ENCODE results near the gene CFI. TPM values are rescaled to one million over a fixed set of nuclear protein-coding genes. Genes with fewer than 3 reads are reported as not detected.

The CFI gene
- not detected for polyA plus RNA-seq (2013, experiment 1 of 2; ENCODE audit: insufficient read length)
- polyA plus RNA-seq (2013, experiment 2 of 2; ENCODE audit: insufficient read length), result not detected

DNA sequence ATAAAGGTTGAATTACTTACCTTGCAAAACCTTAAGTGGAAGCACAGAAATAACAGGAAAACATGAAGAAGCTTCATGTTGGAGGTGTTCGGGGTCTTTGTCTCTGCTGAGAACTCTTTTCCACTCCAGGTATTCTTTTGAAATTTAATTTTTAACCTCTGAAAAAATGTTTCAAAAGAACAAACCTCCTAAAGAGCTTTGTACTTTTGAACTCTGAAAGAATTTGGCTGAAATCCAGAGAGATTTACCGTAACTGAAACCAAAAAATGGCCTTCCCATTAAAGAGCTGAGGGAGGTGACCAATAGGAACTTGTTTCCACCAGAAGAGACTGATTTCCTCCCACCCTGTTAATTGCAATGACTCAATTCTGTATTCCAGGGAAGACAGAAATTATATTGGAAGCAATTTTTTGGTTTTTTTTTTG, at the start of gene CFI:
Gene CFI (minus strand): TSS at position 105 of the 425 bp plus-strand sequence. CDS start 28 bp downstream, at position 77.
- DNase-seq, result peak; percentile 32

DNA sequence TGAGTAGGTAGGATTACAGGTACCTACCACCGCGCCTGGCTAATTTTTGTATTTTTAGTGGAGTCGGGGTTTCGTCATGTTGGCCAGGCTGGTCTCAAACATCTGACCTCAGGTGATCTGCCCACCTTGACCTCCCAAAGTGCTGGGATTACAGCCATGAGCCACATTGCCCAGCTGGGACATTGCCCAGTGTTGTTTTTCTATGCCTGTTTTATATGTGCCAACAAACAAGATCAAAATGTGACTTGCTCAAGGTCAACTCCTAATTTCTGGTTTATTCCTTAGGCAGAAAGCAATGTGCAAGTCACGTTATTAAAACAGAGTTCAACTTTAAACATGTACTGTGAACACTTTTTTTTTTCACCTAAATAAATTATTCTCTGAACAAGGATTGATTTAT, 48.8 kb upstream of the CFI start:
- no peak for DNase-seq

DNA sequence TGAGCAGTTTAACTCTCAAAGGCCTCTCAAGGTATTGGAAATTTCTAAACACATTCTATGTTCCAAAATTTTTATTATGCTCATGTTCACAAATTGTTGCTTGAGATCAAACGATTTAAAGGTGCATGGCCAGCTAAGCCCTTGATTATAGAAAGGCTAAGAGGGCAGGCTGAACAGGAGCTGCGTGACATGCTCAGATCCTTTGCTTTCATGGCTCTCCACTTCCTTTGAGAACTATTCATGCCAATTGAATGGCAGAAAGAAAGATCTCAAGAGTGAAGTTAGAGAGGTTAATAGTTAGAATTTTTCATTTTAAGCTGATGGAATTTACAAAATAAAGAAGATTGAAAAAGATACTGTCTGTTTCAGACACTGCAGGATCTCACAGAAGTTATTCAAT, 46.7 kb upstream of the CFI start:
- no peak for DNase-seq

DNA sequence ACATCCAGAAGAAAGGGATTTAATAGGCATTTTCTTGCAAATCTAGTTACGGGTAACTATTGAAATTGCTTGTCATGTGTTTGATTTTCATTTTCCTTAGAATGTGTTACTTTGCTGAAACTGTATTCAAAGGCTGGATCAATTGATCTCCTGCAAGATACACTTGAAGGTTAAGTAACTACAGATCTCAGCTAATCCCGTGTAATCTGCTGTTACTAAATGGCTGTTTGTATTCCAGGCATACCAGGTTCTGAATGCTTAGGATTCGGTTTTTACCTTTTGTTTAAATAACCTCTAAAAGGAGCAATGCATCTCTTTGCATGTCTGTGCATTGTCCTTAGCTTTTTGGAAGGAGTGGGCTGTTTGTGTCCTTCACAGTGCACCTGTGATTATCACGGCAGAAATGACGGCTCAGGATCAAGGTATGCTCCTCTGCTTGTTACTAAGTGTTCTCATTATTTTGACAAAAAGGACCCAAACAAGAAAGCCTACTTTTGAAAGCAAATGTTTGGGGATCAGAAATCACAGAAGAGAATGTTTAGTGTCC, 46.2 kb upstream of the CFI start, which contains the start of gene LRIT3:
Gene LRIT3 (plus strand): TSS at position 212 of the 547 bp plus-strand sequence. CDS start 95 bp downstream, at position 307.
- DNase-seq, result no peak

DNA sequence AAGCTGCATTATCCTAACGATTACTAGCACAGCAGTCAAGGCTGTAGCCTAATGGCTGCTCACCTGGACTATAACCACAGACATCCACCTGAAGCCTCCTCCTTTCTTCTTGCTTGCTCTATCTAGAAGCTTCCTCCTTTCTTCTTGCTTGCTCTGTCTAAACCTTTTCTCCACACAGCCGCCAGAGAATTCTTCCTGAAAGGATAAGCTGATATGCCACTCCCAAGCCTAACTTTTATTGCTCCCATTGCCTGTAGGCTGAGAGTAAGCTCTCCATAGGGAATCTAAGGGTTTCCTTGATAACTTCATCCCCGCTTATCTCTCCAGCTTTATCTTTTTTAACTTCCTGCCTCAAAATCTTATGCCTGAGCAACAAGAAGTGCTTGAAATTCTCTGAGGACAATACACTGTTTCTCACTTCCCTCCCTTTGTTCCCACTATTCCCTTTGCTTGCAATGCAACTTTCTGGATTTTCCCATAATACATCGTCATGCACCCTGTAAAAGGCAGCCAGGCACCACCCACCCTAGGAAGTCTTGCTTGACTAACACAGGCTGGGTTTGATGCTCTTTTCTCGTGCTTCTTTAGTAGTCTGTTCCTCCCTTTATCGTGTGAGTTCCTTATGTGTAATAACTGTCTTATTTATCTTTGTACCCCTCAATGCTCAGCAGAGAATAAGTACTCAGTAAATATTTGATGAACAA, 44.7 kb upstream of the CFI start:
- DNase-seq, result no peak

DNA sequence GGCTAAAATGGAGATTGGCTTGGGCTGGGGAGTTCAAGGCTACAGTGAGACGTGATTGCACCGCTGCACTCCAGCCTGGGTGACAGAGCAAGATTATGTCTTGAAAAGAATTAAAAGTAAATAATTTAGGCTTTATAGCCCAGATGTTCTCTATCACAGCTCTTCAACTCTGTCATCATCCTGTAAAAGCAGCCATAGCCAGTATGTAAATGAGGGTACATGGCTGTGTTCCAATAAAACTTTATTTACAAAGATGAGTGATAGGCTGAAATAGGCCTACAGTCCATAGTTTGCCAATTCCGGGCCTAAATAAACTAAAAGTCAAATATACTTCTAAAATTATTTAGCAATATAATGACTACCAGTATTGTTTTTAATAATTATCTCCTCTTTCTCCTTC, 35.2 kb upstream of the CFI start:
- no peak for DNase-seq

DNA sequence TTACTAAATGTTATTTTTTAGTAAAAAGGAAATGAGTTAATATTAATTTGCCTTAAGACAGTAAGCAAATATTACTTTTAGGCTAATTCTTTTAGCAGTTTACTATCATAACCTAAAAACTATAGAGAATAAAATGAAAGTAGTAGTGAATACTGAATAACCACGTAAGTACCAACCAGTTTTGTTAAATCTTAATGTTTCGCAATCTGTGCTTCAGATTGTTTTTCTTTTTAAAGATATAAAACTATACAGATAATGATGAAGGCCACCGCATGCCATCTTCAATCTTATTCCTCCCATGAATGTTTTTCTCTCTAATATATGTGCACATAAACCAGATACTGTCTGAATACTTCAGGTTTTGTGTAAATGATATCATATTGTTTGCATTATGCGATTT, 32.0 kb upstream of the CFI start:
- DNase-seq, result no peak

DNA sequence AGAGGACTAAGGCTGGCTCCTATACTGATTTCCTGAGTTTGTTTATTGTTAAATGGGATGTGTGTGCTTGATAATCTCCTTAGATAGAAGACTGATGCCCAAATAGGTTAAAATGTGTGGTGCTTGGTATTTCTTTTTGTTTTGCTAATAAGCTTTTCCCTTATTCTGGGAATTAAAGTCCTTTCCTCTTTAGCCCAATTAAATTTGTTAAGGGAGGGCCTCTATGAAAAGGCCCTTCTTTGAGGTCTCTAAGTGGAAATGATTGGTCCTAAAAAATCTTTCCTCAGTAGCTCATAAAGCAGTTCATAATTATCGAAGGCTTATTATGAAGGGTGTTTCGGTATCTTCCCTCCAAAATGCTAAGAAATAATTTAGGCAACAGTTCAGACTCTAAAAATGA, 25.9 kb upstream of the CFI start, which contains the start of gene RRH:
Gene RRH (plus strand): TSS at position 301 of the 400 bp plus-strand sequence. CDS start 56 bp downstream, at position 357.
- DNase-seq, result no peak

DNA sequence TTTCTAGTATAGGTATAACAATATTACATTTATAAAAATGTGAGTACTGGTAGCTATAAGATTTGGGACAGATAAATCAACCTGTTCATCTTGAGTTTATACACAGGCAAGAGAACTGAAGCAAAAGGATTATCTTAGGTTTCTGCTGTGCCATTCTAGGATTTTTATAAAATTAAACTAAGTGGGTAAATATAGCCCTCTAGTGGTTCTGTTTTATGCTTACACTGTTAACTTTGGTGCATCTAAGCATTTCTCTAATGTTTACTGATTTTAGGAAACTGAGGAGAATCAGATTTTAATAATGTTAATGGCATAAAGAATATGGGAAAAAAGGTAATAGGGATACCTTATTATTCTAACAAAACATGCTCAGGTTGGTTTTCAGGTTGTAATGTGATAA, 24.9 kb upstream of the CFI start:
- peak; percentile 4 for DNase-seq

DNA sequence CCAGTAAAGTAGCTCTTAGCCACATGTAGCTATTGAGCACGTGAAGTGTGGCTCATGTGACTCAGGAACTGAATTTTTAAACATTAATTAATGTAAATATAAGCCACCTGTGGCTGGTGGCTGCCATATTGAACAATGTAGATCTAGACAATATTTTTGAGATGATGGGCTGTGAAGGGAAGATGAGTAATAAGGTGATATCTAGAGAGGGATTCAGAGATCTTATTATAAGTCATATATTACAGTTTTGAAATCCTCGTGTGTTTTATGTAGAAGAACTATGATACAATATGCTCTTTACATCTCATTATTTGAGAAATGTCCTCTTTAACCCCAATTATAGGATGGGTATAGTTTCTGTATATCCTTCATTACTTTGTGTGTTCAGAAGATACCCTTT, 19.4 kb upstream of the CFI start:
- DNase-seq, result no peak

DNA sequence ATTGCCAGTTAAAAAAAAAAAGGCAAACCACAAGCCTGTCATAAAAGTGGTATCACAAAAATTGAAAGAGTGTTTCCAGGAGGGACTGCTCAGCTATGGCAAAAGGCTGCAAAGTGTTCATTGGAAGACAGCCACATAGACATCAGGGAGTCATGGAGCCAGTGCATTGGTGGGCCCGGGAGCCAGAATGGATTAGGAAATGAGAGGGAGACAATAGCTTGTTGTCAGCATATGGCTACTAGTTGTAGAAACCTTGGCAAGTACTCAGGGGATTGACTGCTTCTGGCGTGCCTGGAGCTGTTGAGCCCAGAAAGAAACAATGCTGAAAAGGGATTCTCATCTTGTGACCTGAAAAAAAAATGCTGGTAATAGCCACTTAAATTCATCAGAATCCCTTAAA, 18.8 kb upstream of the CFI start:
- no peak for DNase-seq

DNA sequence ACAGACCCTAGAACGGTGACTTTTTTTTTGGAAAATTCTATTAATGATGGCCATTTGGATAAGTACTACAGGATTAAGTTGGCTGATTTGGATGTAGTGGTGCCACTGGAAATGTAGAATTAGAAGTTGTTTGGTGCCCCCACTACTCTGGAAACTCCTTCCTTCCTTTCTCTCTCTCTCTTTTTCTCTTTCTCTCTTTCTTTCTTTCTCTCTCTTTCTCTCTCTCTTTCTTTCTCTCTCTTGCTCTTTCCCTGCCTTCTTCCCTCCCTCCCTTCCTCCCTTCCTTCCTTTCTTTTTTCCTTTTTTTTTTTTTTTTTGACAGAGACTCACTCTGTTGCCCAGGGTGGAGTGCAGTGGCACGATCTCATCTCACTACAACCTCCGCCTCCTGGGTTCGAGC, 16.5 kb upstream of the CFI start:
- no peak for DNase-seq

DNA sequence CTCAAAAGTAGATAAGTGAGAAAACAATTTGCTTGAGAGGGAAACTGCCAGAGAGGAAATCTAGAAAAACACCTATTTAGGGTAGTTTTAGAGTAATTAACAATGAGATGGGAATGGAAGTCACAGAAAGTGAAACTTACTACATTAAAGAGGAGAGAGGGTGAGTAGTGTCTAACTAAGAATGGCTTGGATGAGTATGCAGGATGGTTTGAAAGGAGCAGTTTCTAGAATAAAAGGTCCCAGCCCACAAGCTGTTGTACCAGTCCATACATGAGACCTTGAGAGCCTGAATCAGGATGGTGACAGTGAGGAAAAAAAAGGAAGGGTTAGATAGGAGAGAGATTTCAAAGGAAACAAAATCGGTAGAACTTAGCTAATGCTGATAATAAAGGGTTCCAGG, 15.1 kb upstream of the CFI start:
- DNase-seq, result no peak

DNA sequence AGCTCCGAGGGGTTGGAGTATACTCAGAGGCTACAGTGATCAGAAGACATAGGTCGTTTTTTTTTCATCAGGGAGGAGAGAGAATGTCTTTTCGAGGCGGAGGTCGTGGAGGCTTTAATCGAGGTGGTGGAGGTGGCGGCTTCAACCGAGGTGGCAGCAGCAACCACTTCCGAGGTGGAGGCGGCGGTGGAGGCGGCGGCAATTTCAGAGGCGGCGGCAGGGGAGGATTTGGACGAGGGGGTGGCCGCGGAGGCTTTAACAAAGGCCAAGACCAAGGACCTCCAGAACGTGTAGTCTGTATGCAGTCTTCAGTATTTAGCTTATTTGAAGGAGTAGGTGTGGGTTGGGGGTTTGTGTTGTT, 14.3 kb upstream of the CFI start:
- DNase-seq, result no peak

DNA sequence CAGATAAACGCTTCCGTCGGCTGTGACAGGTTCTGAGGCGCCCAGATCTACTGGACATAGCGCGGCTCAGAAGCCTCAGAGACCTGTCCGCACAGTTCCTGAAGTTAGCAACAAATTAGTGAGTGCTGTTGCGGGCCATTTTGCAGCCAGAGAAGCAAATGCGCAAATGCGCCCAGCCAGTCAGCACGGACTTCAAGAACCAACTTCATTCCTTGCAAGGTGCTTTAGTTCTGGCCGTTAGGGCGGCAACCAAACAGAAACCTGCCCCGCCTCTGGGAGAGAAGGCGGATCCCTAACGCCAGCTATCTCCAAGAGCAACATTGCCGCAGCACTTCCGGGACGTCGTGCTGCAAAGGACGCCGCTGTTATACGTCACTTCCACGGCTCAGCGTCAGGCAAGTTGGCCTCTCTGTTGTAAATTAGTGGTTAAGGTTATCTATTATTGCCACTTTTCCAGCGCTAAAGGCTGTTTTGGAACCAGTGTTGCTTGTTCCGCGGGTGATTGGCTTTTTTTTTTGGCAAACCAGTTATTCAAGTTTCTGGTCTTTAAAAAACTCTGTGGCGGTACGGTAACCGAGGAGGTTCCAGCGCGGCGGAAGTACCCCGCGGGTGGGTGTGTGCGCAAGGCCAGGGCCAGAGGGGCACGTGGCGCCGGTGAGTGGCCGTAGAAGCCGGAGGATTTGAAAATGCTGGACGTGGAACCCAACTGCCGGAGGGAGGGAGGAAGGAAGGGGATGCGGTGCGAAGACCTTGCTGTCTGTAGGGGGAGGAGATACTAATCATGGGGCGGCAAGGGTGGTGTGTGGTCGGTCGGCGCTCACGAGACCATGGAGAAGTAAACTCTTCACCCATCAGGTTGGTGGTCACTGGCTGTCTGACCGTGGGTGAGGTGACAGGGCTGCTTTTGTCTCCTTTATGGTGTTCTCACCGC, 13.6 kb upstream of the CFI start, which contains the start of gene GAR1:
Gene GAR1 (plus strand): TSS at position 612 of the 931 bp plus-strand sequence. CDS start 403 bp downstream, outside the sequence.
- peak; percentile 93 for DNase-seq

DNA sequence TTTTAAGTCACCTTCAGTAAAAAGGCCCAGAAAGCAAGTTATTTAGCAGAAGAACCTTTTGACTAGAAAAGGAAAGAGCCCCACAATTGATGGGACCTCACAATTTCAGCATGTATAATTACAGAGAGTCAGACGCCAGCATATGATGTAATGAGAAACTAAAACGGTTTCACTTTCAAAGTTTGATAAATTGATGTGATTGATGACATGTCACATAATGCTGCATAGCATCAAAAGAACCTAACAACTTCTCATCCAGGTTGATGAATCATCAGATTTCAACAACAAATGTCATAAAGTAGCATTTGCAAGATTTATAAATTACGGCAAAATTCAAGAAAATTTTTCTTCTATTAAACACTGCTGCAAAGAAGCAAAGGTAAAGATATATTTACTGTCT, 9.9 kb upstream of the CFI start:
- no peak for DNase-seq

DNA sequence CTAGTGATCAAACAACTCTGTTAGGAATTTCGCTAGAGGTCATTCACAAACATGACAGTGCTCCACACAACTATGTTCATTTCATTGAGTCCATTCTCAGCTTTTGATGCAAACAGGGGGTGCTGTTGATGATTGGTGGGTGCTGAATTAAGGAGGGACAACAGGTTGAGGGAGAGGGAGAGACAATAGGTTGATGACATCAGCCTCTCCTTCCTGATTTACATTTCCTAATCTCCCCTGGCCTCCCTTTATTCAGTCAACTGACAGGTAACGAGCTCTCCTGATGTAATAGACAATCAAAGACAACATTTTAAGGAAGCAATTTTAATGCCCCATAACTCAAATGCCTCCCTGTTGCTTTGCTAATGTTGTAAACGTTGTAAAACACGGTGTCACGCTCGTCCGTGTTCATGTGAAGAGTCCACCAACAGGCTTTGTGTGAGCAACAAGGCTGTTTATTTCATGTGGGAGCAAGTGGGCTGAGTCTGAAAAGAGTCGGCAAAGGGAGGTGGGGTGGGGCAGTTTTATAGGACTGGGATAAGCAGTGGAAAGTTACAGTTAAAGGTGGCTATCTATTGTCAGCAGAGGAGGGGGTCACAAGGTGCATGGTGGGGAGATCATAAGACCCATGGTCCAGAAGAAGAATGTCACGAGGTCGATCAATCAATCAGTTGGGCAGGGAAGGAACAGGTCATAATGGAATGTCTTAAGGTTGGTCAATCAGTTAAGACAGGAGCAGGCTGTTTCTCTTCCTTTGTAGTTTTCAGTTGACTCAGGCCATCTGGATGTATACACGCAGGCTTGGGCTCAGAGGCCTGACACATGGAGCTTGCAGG, 9.0 kb upstream of the CFI start:
- DNase-seq, result no peak

DNA sequence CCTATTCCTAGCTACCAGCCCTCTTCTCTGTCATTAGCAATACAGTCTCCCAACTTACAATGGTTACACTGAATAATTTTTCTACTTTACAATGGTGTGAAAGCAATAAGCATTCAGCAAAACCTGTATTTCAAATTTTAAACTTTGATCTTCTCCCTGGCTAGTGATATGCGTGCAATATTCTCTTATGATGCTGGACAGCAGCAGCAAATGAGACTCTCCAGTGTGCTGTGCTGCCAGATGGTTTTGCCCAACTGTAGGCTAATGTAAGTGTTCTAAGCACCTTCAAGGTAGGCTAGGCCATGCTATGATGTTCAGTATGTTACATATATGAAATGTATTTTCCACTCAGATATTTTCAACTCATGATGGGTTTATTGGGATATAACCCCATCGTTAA, 7.9 kb upstream of the CFI start:
- no peak for DNase-seq

DNA sequence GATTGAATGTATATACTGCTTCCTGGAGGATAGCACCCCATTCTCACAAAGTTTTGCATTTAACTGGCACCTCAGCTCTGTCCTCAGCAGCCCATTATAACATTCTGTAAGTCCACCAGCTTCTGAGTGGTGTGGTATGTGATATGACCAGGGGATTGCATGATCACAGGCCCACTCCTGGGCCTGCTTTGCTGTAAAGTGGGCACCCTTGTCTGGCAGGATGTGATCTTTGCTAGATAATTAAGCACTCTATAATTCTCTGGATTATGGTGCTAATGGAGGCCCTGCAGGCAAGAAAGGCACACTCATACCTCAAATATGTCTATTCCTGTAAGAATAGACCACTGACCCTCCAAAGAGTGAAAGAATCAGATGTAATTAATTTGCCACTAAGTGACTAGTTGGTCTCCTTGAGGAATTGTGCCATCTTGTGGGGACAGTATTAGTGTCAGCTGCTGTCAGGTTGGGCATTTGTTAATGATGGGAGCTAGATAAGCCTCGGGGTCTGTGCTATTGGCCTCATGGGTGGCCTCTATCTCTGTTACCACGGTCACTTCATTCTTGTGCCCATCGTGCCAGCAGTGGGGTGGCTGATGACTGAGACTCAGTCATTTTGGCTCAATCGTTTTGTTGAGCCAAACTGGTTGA, 2.2 kb upstream of the CFI start:
- peak; percentile 57 for DNase-seq

DNA sequence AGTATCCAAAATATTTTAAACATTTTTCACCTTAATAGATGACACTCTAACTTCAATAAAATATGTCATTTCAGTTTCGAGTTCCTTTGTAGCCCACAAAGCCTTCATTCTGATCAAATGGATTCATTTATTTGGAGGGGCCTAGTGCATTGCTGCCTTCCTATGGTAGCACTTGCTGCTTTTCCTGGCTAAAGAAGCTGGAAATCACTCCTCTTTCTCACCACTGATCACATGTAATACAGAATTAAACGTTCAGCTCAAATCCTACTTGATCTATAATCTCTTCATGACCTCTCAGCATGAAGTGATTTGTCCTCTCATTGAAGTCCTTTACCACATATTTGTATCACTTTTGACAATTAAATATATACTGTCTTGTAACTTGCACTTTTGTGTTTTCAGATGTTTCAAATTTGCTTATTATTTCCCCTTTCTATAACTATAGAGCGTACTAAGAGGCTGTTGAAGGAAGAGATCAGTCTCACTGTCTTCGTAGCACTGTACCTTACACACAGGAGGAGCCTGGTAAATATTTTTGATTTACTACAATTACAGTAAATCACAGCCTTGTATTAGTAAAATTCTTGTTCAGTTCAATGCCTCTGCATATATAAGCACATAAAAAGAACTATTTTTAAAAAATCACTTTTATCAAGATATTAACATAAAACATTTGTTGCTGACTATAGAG, 555 bp downstream of the CFI start:
- no peak for DNase-seq

DNA sequence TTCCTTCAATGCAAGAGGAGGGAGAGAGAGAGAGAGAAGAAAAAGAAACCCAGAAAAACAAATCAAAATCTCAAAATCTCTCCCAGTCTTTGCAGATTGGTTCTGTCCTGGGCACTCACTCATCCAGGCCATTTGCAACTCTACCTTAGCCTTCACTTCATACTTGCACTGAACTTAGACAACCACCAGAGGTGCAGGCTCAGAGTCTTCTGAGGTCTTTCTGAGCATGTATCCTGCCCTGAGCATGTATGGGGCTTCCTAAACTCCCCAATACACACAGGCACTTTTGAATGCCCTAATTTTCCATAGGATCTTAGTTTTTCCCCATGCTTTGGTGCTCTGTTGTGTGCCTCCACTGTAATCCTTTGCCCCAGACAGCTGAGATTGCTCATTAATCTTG, 2.9 kb downstream of the CFI start:
- no peak for DNase-seq

All from fibroblast of skin of back (primary cell).